Bone marrow (tissue), 2 donors: Measurements from ENCODE around the gene B3GNT3.

ENCODE experiments used
- DNase-seq, 2 donors: peaks; one replicate each; lab custom pipeline; 2025; lab: John Stamatoyannopoulos, UW

Gene B3GNT3, protein sequence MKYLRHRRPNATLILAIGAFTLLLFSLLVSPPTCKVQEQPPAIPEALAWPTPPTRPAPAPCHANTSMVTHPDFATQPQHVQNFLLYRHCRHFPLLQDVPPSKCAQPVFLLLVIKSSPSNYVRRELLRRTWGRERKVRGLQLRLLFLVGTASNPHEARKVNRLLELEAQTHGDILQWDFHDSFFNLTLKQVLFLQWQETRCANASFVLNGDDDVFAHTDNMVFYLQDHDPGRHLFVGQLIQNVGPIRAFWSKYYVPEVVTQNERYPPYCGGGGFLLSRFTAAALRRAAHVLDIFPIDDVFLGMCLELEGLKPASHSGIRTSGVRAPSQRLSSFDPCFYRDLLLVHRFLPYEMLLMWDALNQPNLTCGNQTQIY

DNA sequence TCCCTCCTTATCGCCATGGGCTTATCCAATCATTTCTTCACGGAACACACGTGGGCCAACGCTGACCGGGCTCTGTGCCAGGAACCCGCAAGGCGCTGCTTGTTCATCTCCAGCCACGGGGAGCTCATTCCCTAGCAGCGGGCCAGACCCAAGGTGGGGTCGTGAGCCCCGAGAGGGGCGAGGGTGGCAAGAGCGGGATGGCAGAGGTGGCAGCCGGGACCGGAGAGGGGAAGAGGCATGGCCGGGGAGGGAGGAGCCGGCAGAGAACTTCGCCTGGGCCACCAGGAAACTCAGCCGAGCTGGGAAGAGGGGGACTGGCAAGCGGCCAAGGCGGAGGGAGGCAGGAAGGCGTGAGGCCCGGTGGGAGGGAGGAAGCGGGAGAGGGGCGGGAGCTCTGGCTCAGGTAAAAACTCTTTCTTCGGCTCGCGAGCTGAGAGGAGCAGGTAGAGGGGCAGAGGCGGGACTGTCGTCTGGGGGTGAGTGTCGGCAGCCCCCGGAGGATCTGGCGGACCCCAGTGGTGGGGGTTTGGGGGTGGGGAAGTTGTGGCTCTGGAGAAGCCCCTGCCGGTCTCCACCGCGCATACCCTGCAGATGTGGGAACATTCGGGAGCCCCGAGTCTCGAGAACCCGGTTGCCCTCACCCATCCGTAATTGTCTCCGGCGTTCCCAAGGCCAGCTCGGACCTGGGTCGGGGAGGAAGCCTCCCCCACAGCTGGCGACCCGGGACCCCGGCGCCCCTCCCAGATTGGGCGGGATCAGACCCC, at the start of gene B3GNT3:
B3GNT3 (plus strand) TSS at position 408 of the 764 bp plus-strand sequence. CDS start 12,670 bp downstream, outside the sequence.
- DNase-seq = peak in 1 of 2 donors; percentile 28

DNA sequence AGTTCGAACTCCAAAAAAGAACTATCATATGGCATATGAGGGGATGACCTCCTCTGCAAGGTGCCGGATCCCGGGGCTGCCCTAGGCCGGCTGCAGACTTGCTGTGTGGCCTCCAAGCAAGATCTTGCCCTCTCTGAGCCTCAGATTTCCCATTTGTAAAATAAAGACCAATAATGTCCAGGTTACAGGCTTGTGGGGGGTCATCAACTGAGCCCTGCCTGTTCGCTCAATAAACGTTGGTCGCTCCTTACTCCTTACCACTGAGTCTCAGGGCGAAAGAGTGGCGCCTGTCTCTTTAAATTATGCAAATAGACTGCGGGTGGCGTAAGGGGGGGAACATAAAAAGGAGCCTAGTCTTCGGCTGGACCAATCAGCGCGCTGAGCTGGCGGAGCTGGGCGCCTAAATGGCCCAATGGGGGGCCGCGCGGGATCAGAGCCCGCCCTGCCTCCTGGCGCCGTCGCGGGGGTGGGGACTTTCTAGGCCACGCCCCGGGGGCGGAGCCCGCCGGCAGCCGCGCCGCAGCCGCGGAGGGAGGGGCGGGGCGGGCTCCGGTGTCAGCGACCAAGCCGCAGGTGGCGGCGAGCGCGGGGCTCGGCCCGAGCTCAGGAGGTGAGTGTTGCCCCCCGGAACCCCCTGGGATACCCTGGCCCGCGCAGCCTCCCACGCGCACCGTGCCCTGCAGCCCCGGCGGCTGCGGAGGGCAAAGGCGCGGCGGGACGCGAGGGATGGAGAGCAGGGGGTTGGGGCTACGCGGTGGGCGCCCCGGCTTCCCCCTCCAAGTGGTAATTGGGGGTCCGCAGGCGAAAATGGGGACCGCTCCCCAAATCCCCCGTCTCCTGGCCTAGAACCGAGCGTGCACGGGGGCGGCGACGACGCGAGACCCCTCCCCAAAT, 47.5 kb upstream of the B3GNT3 start:
- peak; percentile 68 to 90 for DNase-seq

DNA sequence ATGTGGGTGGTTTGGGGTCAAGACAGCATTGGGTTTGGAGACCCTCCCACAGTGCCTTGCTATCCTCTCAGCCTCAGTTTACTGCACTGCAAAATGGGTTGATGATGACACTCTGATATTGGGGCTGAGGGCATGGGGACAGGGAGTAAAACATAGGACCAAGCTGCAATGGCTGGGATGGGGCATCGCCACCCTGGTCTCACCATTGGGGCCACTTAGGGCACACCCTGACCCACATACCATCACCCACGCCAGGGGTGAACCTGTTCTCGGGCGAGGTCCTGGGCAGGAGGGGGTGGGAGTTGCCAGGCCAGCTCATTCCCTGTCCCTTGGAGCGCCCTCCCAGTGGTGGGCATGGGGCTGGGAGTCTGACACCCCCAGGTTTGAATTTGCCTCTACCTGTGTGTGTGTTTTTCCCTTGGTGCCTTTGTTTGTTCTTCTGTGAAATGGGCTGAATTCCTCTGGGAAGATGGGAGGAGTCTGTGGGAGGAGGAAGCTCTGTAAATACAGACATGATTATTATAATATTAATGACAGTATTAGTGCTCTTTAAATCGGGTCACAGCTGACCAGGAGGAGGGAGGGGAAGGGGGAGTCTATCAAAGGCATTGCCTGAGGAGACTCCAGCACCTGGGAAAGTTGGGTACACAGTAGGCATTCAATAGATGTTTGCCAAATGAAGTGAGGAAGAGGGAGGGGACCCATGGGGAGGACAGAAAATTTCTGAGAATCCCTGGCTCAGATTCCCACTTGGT, 45.9 kb upstream of the B3GNT3 start:
- no peak for DNase-seq

DNA sequence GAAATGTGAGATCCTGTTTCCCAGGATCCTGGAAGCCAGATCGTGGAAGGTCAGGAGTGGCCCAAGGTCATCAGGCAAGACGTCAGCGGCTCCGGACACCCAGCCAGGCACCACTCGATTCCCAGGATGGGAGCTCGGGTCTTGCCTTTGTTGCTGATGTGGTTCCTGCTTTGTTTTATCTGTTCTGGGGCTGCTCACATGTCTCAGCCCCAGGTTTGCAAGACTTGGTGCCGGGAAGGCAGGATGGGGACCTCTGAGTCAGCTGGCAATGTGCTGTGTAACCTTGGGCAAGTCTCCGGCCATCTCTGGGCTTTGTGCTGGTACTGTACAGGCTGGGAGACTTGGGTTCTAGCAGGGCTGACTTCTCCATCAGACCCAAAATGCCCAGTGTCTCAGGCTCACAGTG, 45.0 kb upstream of the B3GNT3 start:
- DNase-seq = no peak

DNA sequence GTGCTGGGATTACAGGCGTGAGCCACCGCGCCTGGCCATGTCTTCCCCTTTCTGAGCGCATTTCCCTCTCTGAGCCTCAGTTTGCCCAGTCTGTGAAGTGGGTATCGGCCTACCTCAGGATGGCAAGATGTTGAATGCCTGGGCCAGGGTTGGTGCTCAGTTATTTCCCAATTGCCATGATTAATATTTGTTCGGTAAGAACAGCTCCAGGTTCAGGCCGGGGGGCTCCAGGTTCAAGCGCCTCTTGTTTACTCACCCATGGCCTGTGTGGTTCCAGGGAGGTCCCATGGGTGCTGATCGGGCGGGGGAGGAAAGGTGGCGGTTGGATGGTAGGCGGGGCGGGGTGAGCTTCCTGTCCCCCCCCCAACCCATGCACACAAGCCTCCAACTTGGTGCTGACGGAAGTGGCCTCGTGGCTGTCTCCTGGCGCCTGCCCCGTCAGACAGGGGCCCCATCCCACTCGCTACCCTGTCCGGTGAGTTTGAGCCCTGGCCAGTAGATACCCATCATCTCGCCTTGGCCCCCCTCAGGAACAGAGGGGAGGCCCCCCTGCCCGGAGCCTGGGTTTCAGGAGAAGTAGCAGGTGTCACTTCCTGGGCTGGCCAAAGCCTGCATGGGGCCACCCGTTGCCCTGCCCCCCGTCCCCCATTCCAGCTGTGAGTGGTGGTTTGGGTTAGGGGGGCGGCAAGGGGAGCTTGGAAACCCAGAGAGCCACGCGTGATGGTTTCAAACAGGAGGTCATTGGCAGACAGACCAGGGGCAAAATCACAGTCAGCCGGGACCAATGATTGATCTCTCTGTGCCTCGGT, 43.6 kb upstream of the B3GNT3 start, which contains the start of gene FCHO1:
FCHO1 (plus strand) TSS at position 375 of the 809 bp plus-strand sequence. CDS start 3,688 bp downstream, outside the sequence.
- peak; percentile 26 to 47 for DNase-seq

DNA sequence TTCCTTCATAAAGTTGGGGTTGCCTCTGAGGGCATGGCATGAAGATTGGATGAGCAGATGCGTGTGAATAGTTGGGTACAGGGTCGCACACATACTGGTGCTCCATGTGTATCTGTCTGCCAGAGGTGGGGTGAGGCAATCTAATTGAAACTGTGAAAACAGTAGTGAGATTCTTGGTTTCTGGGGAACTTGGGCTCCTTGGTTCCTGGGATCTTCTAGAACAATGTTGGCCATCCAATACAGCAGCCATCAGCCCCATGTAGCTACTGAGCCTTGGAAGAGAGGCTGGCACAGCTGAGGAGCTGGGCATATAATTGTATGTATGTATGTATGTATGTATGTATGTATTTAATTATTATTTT, 43.0 kb upstream of the B3GNT3 start:
- no peak for DNase-seq

DNA sequence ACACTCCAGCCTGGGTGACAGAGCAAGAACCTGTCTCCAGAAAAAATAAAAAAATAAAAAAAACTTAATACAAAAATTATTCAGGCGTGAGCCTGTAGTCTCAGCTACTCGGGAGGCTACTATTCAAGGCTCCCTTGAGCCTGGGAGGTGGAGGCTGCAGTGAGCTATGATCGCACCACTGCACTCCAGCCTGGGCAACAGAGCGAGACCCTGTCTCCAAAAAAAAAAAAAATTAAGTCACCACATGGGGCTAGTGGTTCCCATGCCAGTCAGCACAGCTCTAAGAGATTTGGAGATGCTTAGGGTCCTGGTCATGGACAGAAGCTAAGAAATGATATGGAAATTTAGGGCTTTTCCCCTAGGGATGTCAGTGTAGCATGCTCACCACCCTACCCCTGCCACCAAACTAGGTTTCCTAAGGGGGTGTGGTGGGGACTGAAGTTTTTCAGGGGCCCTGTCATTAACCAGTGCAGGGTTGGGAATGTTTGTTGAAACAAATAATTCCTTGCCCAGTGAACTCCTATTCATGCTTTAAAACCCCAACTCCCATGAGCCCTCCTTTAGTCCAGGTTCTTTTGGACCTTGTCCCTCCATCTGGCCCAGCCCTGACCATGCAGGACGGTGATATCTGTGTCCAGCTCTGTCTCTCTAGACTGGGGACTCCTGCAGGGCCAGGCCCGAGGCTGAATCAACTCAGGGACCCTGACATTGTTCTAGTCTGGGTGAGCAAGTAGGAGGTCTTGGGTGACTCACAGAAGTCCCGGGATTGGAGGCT, 41.9 kb upstream of the B3GNT3 start:
- no peak for DNase-seq

DNA sequence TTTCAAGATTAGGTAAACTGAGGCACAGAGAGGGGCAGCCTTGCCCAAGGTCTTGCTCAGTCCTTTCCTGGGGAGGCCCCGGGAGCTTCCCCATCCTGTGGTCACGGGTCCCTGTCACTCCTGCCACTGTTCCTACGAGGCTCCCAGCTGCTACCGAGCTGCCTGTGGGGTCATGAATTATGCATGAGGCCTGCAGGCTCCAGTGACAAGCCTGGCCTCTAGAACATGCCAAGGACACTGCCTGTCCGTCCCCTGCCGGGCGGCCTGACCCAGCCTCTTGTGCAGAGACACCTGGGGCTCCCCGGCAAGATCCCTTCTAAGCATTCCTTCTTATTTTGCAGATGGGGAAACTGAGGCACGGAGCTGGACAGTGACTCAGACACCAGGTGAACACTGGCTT, 41.0 kb upstream of the B3GNT3 start:
- DNase-seq = no peak

DNA sequence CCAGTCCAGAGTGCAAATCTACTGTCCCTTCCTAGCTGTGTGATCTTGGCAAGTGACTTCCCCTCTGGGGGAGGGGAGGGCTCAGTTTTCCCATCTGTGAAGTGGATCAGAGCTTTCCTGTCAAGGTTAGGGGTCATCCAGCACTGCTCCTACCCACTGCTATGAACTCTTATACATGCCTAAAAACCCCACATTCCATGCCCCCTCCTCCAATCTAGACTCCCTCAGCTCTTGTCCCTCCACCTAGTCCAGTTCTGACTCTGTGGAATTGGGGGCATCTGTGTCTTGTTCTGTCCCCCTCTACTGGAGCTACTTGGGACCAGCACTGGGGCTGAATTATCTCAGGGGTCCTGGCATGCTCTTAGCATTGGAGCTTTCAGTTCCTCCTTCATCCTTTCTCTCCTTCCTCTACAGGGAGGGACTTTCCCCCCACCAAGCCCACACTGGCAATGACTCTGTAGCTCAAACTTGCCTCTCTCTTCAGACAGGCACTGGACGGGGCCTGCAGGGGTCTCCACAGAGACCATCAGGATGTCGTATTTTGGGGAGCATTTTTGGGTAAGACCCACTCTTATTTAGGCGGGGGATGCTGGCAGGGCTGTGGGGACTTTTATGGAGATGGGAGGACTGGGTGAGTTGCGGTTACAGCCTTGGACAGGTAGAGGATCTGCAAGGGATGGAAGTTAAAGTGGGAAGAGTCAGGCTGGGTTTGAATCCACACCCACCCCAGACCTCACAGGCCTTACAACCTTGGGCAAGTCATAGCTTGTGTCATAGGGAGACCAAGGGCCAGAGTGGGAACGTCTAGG, 40.1 kb upstream of the B3GNT3 start:
- no peak for DNase-seq

DNA sequence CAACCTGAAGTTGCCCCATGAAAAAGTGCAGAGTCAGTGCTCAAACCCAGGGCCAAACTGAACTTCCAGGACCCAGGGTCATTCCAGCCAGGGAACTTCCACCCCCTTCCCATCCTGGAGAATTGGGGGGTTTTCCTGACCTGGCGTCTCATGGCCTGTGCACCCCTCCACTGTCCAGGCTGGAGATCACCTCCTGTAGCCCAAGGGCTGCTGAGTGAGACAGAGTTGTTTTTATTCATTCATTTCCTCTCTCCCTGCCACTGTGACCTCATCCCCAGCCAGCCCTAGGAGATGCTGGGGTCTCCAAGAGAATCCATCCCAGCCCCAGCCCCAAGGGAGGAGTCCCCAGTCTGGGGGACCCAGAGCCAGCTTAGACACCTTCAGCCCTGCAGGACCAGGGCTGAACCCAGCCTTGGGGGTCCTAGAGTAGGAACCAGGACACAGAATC, 39.5 kb upstream of the B3GNT3 start:
- no peak for DNase-seq

DNA sequence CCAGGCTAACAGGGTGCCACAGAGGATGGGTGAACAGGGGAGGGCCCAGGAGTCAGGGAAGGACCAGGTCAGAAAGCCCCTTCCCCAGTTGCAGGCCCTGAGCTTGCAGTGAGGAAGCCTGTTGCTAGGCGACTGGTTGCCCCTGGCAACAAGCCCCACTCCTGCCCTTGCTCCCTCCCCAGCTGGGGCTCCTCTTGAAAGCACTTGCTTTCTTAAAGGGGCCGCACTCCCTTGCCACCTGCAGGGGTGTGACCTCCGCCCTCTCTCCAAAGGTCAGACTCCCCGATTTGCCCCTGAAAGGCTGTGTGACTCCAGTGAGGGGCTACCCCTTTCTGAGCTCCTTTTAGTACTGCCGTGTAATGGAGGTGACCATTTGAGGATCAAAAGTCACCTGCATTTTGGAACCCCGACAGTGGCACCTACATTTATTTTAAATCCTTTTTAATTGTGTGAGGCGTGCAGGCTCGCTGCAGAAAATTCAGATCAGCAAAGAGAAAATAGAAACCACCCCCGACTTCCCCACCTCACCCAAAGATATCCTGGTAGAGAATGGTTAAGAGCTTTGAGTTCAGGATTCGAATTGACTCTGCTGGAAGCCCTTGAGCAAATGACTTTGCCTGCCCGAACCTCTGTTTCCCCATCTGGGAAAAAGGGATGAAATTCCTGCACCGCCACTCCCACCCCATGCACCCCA, 38.8 kb upstream of the B3GNT3 start:
- no peak for DNase-seq

DNA sequence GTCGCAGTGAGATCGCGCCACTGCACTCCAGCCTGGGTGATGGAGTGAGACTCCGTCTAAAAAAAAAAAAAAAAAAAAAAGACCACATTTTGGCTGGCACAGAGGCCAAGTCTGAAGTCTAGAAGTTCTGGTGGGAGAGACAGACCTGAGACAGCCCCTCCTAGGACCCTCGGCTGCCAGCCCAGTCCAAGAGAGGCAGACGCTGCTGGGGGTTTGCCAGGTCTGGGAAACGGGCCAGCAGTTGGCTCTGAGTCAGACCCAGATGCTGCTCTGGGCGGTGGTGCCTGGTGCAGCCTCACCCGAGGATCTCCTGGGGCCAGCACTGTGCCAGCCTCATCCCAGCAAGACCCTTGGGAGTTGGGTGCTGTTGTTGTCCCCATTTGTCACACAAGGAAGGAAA, 37.8 kb upstream of the B3GNT3 start:
- DNase-seq = no peak

DNA sequence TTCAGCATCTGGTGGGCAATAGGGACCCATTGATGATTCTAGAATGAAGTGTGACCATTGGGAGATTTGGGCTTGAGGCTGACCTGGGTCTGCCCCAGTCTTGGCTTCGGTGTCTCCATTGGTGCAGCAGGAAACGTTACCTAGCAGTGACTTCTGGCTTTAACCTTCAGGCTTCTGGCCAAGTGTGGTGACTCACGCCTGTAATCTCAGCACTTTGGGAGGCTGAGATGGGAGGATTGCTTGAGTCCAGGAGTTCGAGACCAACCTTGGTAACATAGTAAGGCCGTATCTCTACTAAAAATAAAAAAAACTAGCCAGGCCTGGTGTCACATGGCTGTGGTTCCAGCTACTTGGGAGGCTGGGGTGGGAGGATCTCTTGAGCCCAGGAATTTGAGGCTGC, 36.4 kb upstream of the B3GNT3 start:
- DNase-seq = no peak

DNA sequence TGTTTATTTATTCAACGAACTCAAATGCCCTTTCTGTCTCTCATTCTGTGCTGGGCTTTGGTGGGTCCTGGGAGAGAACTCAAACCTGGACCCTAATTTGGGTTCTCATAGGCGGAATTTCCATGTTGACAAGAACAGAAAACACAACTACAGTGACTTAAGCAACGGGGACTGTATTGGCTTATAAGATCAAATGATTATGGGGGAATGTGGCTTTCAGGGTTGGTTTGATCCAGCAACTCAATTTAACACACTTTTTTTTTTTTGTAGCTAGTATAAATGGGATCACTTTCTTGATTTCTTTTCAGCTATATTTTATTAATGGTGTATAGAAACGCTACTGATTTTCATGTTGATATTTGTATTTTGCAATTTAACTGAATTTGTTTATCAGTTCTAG, 33.8 kb upstream of the B3GNT3 start:
- no peak for DNase-seq

DNA sequence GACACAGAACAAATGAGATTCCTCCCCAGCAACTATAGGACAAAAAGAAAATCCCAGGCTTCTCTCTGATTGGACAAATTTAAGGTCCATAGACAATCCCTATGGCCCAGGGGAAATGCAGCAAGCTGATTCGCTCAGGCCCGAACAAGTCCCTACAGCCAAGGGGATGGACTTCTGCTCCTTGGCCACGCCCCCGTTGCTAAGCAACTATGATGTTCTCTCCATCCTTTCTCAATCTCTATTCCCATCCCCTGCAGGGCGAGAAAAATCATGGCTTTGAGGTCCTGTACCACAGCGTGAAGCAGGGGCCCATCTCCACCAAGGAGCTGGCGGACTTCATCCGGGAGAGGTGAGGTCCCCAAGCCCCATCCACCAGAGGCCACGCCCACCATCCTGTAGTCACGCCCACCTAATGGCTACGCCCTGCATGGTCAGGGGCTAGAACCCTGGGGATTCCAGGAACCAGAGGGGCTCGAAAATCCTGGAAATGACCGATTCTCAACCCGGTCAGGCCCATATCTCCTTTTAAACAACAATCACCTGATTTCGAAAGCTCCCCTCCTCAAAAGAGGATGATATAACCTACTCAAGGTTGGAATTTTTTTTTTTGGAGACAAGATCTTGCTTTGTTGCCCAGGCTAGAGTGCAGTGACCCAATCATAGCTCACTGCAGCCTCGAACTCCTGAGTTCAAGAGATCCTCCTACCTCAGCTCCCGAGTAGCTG, 32.3 kb upstream of the B3GNT3 start:
- no peak for DNase-seq

DNA sequence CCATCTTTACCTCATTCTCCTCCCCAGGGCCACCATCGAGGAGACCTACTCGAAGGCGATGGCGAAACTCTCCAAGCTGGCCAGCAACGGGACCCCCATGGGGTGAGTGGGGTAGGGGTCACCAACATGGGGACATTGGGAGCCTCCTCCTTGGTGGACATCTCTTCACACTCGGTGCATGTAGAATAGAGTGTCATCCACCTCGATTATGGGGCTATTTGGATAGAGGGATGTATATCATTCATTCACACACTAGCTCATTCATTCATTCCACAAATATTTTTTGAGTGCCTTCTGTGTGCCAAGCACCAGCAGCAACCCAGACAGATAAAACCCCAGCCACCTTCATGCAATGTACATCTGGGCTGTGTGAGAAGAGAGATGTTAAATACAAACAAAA, 30.6 kb upstream of the B3GNT3 start:
- no peak for DNase-seq

DNA sequence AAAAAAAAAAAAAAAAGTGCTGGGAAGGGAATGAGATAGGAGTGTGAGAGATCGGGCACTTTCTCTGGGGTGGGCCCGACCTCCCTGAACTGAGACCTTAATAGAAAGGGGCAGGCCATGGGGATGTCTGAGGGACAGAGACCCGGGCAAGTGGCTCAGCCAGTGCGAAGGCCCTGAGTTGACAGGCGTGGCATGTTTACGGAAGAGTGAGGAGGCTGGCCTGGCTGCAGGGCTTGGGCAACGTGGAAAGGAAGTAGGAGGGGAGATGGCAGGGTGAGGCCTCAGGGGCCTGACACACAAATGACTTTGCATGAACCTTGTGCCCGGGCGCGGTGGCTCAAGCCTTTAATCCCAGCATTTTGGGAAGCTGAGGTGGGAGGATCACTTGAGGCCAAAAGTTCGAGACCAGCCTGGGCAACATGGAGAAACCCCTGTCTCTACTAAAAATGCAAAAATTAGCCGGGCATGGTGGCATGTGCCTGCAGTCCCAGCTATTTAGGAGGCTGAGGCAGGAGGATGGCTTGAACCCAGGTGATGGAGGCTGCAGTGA, 29.8 kb upstream of the B3GNT3 start:
- DNase-seq = peak; percentile 35 to 64
